Aorta (tissue), 5 donors: ENCODE results near the gene GARNL3. TPM values are rescaled to one million over a fixed set of nuclear protein-coding genes. Genes with fewer than 3 reads are reported as not detected.
A peak's percentile ranks its signal among the peaks of the same experiment; 100 is the strongest.

Experiments
- ATAC-seq: fragments of 200-7000 bp; cut with Tn5 transposase; one replicate; pipeline ENCODE4 v1.9.1; 2022; ENCODE audit warnings: moderate library complexity; ENCODE audit not compliant: low FRiP score
- DNase-seq, 2 donors: peaks; one replicate each; pipeline ENCODE4 v3.0.0-alpha.2; 2020
- H3K27ac ChIP-seq, 2 donors: one replicate each; pipeline ENCODE4 v1.5.1; 2013; ENCODE audit warnings: low read length in 2 of 2, mild to moderate bottlenecking in 2 of 2, moderate library complexity in 2 of 2, control low read depth in 1 of 2, inconsistent platforms in 1 of 2, low read depth in 1 of 2
- H3K27me3 ChIP-seq, 2 donors: one replicate each; pipeline ENCODE4 v1.6.1; 2013; ENCODE audit warnings: control low read depth in 1 of 2, low read length in 1 of 2, mild to moderate bottlenecking in 1 of 2, moderate library complexity in 1 of 2; ENCODE audit not compliant: insufficient read depth in 2 of 2, control insufficient read depth in 1 of 2
- H3K36me3 ChIP-seq, 2 donors: one replicate each; pipeline ENCODE4 v1.6.1; 2013; ENCODE audit warnings: control low read depth in 1 of 2, low read length in 1 of 2, mild to moderate bottlenecking in 1 of 2; ENCODE audit not compliant: insufficient read depth in 2 of 2, control insufficient read depth in 1 of 2
- H3K4me1 ChIP-seq, 2 donors: one replicate each; pipeline ENCODE4 v1.6.1; 2013; ENCODE audit warnings: low read length in 2 of 2, control low read depth in 1 of 2, mild to moderate bottlenecking in 1 of 2, moderate library complexity in 1 of 2; ENCODE audit not compliant: insufficient read depth in 2 of 2, control insufficient read depth in 1 of 2
- H3K4me3 ChIP-seq, 2 donors: one replicate each; pipeline ENCODE4 v1.5.1; 2013; ENCODE audit warnings: low read length in 2 of 2, control low read depth in 1 of 2, mild to moderate bottlenecking in 1 of 2
- H3K9me3 ChIP-seq: one replicate; pipeline ENCODE4 v1.6.1; 2013; ENCODE audit warnings: mild to moderate bottlenecking, low read length; ENCODE audit not compliant: control insufficient read depth
- WGBS, 2 donors: extraction: QIAGEN DNeasy Blood & Tissue Kit; methylation state at CpG; one replicate each; pipeline ENCODE4 v1.1.7; 2013; 5-methylcytosine and 5-hydroxymethylcytosine counted together
- intact Hi-C, 2 donors: fragments of 100-400 bp; cut with DNase I; formaldehyde crosslinking; loops; one replicate each; pipeline versions ENCODE4 v1.14.2 to v1.15.0; 2022
- polyA plus RNA-seq, 2 donors: library from polyadenylated mRNA; stranded (reverse); fragments of 200-250 nt; gene quantifications; one replicate each; pipeline ENCODE4 v1.2.3, GENCODE V29; 2013
- total RNA-seq, 2 donors: library from RNA; stranded (reverse); fragmentation: NEBNext Ultra II Directional; extraction: Animal tissue kit (Norgen Biotek cat#: 25700); gene quantifications; one replicate each; pipeline ENCODE4 v1.2.1, GENCODE V29; 2021
- donor health status: healthy with polysubstance abuse.
- donor health status: Bipolar disorder and iron deficiency.
- donor health status: DM: no; HTN: no; CAD: no.
- donor health status: DM: no; HTN: no; CAD: no.
- donor health status: DM: yes; HTN: yes; CAD: no.

Gene GARNL3
- total and polyA plus RNA-seq, 4 donors, result 6.3 to 70.9 (median 42.8) TPM

DNA sequence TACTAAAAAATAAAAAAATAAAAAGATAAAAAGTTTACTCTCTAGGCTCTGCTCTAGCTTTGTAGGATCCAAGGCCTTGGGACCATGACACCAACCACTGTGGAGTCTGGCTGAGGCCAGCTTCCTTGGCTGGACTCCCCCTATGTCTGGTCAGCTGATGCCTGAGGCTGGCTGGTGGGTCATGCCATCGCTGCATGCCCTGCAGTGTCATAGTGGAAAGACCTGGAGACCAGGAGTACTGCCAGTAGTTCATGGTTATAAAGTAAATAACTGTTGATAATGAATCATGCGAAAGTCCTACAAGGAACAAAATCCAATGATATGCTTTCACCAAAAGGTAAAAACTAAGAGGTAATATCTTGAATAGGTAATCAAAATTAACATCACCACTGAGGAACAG is 43.2 kb downstream of the GARNL3 start:
- no peak overlapping the region for H3K27ac ChIP-seq
- H3K36me3 ChIP-seq, result no peaks in the 10 kb centered on the region
- H3K27me3 ChIP-seq, result no peaks in the 10 kb centered on the region
- intact Hi-C loops, result no loop called here
- ATAC-seq, result no peak
- H3K4me1 ChIP-seq, result peaks cover 2 to 7% of the 10 kb centered on the region in 2 donors
- no peaks in the 10 kb centered on the region for H3K9me3 ChIP-seq
- DNase-seq, result no peak
- no peak overlapping the region for H3K4me3 ChIP-seq
- WGBS, 2 donors, result 78 to 83% methylated on average over 2 of the region's 2 CpGs

DNA sequence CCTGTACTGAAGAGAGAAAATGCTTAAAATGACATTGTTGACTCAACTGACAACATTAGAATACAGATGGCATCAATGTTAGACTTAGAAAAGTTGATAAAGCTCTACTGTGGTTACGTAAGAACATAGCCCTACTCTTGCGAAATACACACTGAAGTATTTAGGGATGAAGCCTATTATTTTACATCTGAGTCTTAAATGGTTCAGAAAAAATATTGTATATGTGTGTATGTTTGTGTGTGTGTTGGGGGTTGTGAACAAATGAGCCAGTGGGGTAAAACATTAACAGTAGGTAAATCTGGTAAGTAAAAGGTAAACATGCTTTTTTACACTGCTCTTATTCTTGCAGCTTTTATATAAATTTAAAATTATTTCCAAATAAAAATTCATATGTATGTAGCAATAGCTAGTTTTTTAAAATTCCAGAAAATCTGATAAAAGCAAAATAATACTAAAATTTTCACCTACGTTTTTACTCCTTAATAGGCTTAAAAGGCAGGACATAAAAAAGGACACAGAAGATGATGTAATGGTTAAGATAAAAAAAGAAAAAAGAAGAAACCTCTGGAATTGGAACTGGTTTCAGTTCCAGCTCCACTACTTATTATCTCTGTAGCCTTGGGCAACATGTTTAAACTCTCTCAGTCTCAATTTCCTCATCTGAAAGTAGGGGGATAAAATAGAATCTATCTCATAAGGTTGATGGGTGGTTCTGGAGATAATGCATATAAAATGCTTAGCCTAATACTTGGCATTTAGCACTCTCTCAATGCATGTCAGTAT is 44.3 kb downstream of the GARNL3 start:
- Histone ChIP-seq H3K27me3 (no peaks in the 10 kb centered on the region), H3K4me3 (no peak overlapping the region), H3K4me1 (peaks cover under 1 to 7% of the 10 kb centered on the region in 2 donors), H3K9me3 (no peaks in the 10 kb centered on the region), H3K36me3 (no peaks in the 10 kb centered on the region), H3K27ac (no peak overlapping the region)
- peak; percentile 68 for ATAC-seq
- no peak for DNase-seq
- 45 to 48% methylated on average over 3 of the region's 3 CpGs for WGBS, 2 donors
- intact Hi-C loops, result no loop called here

DNA sequence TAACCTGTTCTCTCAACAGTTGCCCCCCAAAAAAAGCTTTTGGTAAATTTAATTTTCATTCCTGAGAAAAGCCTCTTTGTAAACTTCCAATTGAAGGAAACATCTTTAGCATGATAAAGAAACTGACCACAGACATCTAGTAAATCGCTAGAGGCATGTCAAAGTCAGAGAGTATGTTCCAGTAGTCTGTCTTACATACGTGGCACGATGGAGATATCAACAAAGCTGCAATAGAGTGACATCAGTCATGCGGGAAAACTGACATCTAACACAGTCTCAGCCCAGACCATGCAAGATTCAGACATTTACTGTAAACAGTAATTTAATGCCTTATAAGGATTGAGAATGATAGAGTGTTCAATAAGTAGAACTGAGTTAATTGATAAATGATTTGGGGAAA is 45.1 kb downstream of the GARNL3 start:
- no peak overlapping the region for H3K4me3 ChIP-seq
- DNase-seq (no peak), ATAC-seq (no peak)
- no peaks in the 10 kb centered on the region for H3K36me3 ChIP-seq
- H3K9me3 ChIP-seq, result no peaks in the 10 kb centered on the region
- H3K27ac ChIP-seq, result no peak overlapping the region
- no peaks in the 10 kb centered on the region for H3K27me3 ChIP-seq
- WGBS, 2 donors, result 33 to 39% methylated on average over 4 of the region's 4 CpGs
- H3K4me1 ChIP-seq, result peaks cover 0 to 6% of the 10 kb centered on the region in 2 donors
- intact Hi-C loops, result loop anchor here in 1 of 2 donors (2.0 to 5.0 kb wide), 5 partner anchors 27 to 88 kb away; partner anchors contain the start of gene SLC2A8

DNA sequence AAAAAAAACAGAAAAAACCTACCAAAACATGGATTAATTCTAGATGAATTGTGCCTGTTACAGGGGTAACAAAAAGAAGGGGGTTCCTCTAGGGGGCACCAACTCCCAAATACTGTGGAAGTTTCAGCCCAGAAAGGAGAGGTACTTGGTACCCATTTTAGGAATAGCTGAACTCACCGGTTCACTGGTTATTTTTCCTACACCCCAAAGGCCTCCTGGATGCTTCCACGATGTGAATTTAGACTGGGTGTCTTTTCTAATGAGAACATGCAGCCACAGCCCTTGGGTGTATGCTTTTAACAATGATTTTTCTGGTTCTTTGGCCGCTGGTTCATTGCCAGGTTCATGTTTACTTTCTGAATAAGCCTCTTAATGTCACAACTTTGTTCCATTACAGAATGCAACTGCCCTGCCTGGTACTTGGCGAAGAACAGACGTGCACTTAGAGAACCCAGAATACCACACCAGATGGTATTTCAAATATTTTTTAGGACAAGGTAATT is 46.7 kb downstream of the GARNL3 start:
- Histone ChIP-seq H3K36me3 (peaks cover 0 to 2% of the 10 kb centered on the region in 2 donors), H3K9me3 (no peaks in the 10 kb centered on the region), H3K4me1 (peaks cover 0 to 3% of the 10 kb centered on the region in 2 donors), H3K27me3 (no peaks in the 10 kb centered on the region), H3K27ac (peak overlapping the region in 1 of 2 donors; percentile 90), H3K4me3 (no peak overlapping the region)
- 1 to 4% methylated on average over 5 of the region's 5 CpGs for WGBS, 2 donors
- peak; percentile 51 for ATAC-seq
- peak in 1 of 2 donors; percentile 55 for DNase-seq
- intact Hi-C loops, result loop anchor here in 1 of 2 donors (2.0 to 5.0 kb wide), 5 partner anchors 26 to 86 kb away; partner anchors contain the start of gene SLC2A8

DNA sequence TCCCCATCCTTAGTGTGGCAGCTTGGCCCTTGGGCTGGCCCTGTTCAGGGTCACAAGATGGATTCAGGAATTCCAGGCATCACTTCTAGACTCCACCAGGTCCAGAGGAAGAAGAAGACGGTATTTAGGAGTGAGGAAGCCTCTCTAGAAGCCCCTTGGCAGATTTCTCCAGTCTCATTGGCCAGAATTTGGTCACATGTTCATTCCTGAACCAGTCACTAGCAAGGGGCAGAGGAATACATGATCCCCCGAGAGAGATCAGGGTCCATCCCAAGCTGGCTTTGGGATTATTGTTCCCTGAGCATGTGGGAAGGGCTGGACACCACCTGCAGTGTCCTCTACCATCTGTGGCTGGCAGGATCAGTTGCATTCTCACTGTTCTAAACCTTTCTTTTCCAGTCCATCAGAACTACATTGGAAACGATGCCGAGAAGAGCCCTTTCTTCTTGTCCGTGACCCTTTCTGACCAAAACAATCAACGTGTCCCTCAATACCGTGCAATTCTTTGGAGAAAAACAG is 48.5 kb downstream of the GARNL3 start:
- Histone ChIP-seq H3K27me3 (no peaks in the 10 kb centered on the region), H3K36me3 (peaks cover 0 to 2% of the 10 kb centered on the region in 2 donors), H3K9me3 (no peaks in the 10 kb centered on the region), H3K27ac (peak overlapping the region; percentile 79 to 96), H3K4me1 (peaks cover 2 to 6% of the 10 kb centered on the region in 2 donors), H3K4me3 (no peak overlapping the region)
- no peak for ATAC-seq
- intact Hi-C loops, result loop anchor here in 1 of 2 donors (5.0 kb wide), 4 partner anchors 44 to 86 kb away; partner anchors contain the start of gene SLC2A8
- DNase-seq, result no peak
- 95 to 98% methylated on average over 7 of the region's 7 CpGs for WGBS, 2 donors

DNA sequence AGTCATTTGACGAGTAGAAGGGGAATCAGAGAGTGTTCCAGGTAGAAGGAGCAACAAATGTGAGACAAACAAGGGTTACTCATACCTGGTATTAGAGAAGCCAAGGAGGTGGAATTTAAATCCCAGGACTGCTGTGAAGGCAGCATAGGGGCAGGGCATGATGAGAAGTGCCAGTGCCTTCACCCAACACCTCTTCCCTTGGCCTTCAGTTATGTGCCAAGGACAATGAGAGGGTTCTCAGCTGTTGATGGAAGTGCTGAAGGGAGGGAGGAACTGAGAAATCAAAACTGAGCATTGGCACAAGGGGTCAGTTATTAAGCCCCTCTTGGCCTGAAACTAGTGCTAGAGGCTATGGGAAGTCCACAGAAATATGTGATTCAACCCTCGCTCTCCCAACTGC is 50.3 kb downstream of the GARNL3 start:
- DNase-seq, result no peak
- Histone ChIP-seq H3K9me3 (no peaks in the 10 kb centered on the region), H3K36me3 (peaks cover 0 to 2% of the 10 kb centered on the region in 2 donors), H3K27ac (no peak overlapping the region), H3K4me1 (peaks cover 2 to 12% of the 10 kb centered on the region in 2 donors), H3K27me3 (no peaks in the 10 kb centered on the region), H3K4me3 (no peak overlapping the region)
- WGBS, 2 donors, result 95 to 97% methylated on average over 2 of the region's 2 CpGs
- intact Hi-C loops, result loop anchor here in 1 of 2 donors (5.0 kb wide), 4 partner anchors 42 to 88 kb away; partner anchors contain the start of gene SLC2A8
- ATAC-seq, result no peak

DNA sequence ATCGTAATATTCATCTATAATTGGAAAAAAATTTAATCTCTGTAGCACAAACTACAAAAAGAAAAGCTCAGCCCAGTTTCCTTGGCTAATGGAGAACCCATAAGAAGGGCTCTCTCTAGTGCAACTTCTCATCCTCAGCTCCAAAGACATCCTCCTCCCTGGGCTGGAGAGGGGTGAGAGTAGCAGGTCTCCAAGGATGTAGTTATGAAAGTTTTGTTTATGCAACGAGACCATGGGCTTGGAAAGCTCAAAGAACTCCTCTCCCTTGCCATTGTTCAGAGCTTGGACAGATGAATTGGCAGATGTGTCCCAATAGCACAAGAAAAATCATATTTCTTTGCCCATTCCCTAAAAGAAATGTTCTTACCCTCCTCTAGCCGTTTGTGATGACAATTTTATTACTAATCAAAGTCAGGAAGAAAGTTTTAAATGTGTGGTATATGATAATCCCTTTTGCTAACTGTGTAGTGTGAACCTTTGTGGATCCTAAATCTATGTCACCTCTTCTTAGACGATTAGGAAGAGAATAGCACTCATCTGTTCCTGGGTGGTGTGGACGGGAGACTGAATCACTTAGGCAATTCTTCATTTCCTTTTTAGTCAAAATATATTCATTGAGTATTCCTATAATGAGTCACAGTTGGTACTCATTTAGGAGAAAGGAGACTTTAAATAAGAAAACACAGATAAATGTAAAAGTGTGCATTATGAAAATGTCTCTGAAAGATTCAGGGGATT is 52.2 kb downstream of the GARNL3 start:
- ATAC-seq (peak; percentile 78), DNase-seq (no peak)

DNA sequence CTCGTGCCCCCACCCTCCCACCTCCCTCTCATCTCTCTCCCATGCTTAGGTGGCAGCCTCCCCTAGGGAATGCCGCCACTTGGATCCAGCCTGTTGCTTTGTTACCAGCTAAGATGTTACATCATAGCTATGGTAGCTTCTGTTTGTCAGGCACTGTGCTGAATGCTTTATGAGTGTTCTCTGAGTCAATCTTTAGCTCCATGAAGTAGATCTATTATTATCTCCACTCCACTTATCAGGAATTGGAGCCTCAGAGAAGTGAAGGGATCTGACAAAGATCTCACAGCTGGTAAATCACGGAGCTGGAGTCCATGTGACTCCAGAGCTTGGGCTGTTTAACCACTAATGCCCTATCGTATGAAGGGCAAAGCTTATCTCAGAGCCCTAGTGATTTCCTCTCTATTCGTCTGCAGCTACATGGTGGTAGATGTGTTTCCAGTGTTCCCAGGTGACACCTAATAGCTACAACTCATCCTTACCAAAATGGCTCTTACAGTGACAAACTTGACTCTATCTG is 54.1 kb downstream of the GARNL3 start:
- Histone ChIP-seq H3K9me3 (no peaks in the 10 kb centered on the region), H3K36me3 (peaks cover 0 to 2% of the 10 kb centered on the region in 2 donors), H3K4me3 (no peak overlapping the region), H3K27ac (peak overlapping the region; percentile 0 to 48), H3K27me3 (no peaks in the 10 kb centered on the region), H3K4me1 (peaks cover 3 to 15% of the 10 kb centered on the region in 2 donors)
- DNase-seq (peak in 1 of 2 donors; percentile 80), ATAC-seq (peak; percentile 33)
- WGBS, 2 donors, result 19 to 21% methylated on average over 5 of the region's 5 CpGs
- intact Hi-C loops, result no loop called here

More for the DNA sequence above, 52.2 kb downstream of the GARNL3 start:
- Histone ChIP-seq H3K27ac (no peak overlapping the region), H3K9me3 (no peaks in the 10 kb centered on the region), H3K27me3 (no peaks in the 10 kb centered on the region), H3K4me3 (no peak overlapping the region), H3K36me3 (peaks cover 0 to 2% of the 10 kb centered on the region in 2 donors), H3K4me1 (peaks cover 2 to 12% of the 10 kb centered on the region in 2 donors)
- 51 to 54% methylated on average over 5 of the region's 5 CpGs for WGBS, 2 donors
- intact Hi-C loops, result no loop called here
